IgD-negative memory B cell (primary cell): Measurements from ENCODE around the gene ADPRS. TPM values are rescaled to one million over a fixed set of nuclear protein-coding genes. Genes with fewer than 3 reads are reported as not detected.

Experiments
- H3K27ac Mint-ChIP-seq, 3 donors: one replicate each; pipeline ENCODE4 v1.8.0; 2020 to 2022; ENCODE audit warnings: mild to moderate bottlenecking in 3 of 3, mixed read lengths in 3 of 3, moderate library complexity in 1 of 3
- H3K27me3 Mint-ChIP-seq: one replicate; pipeline ENCODE4 v1.8.0; 2021; ENCODE audit warnings: mixed read lengths
- H3K36me3 Mint-ChIP-seq: one replicate; pipeline ENCODE4 v1.8.0; 2020; ENCODE audit warnings: mild to moderate bottlenecking, mixed read lengths
- H3K4me1 Mint-ChIP-seq, 3 donors: one replicate each; pipeline ENCODE4 v1.8.0; 2020 to 2022; ENCODE audit warnings: mixed read lengths in 3 of 3, mild to moderate bottlenecking in 1 of 3
- H3K4me3 Mint-ChIP-seq, 4 donors: one replicate each; pipeline ENCODE4 v1.8.0; 2020 to 2022; ENCODE audit warnings: mild to moderate bottlenecking in 4 of 4, mixed read lengths in 4 of 4, moderate library complexity in 3 of 4
- H3K9me3 Mint-ChIP-seq, 3 donors: one replicate each; pipeline ENCODE4 v1.8.0; 2020 to 2021; ENCODE audit warnings: mixed read lengths in 3 of 3, mild to moderate bottlenecking in 1 of 3
- polyA plus RNA-seq: library from polyadenylated mRNA; unstranded; fragments of 300-500 nt; fragmentation: Illumina TruSeq; gene quantifications from one replicate; pipeline ENCODE4 v1.2.3, GENCODE V29; 2021

ADPRS gene
- polyA plus RNA-seq, 1 donor from 2014 or later = 29.7 TPM

GRCh38 chr1:36128126-36128904 lies 39.6 kb downstream of the ADPRS start:
- Mint-ChIP-seq H3K27ac (no peak overlapping the region), H3K9me3 (no peaks in the 10 kb centered on the region), H3K4me3 (no peak overlapping the region), H3K4me1 (peaks cover 4 to 7% (median 4%) of the 10 kb centered on the region in 3 donors), H3K36me3 (no peaks in the 10 kb centered on the region), H3K27me3 (peaks cover 12% of the 10 kb centered on the region)

GRCh38 chr1:36128905-36129206 lies 40.2 kb downstream of the ADPRS start:
- no peak overlapping the region for H3K4me3 Mint-ChIP-seq
- H3K27me3 Mint-ChIP-seq = peaks cover 10% of the 10 kb centered on the region
- H3K9me3 Mint-ChIP-seq = no peaks in the 10 kb centered on the region
- no peaks in the 10 kb centered on the region for H3K36me3 Mint-ChIP-seq
- no peak overlapping the region for H3K27ac Mint-ChIP-seq
- H3K4me1 Mint-ChIP-seq = peaks cover 0 to 3% (median 0%) of the 10 kb centered on the region in 3 donors

GRCh38 chr1:36132029-36132428 lies 43.3 kb downstream of the ADPRS start:
- no peaks in the 10 kb centered on the region for H3K36me3 Mint-ChIP-seq
- H3K27ac Mint-ChIP-seq = no peak overlapping the region
- no peaks in the 10 kb centered on the region for H3K27me3 Mint-ChIP-seq
- no peak overlapping the region for H3K4me3 Mint-ChIP-seq
- H3K4me1 Mint-ChIP-seq = no peaks in the 10 kb centered on the region
- H3K9me3 Mint-ChIP-seq = no peaks in the 10 kb centered on the region

GRCh38 chr1:36133484-36133883 lies 44.8 kb downstream of the ADPRS start:
- Mint-ChIP-seq H3K4me1 (no peaks in the 10 kb centered on the region), H3K36me3 (no peaks in the 10 kb centered on the region), H3K27me3 (no peaks in the 10 kb centered on the region), H3K27ac (no peak overlapping the region), H3K4me3 (no peak overlapping the region), H3K9me3 (no peaks in the 10 kb centered on the region)

- H3K36me3 Mint-ChIP-seq = no peaks in the 10 kb centered on the region
- no peaks in the 10 kb centered on the region for H3K27me3 Mint-ChIP-seq
- no peaks in the 10 kb centered on the region for H3K9me3 Mint-ChIP-seq
- no peaks in the 10 kb centered on the region for H3K4me1 Mint-ChIP-seq
- no peak overlapping the region for H3K4me3 Mint-ChIP-seq
- H3K27ac Mint-ChIP-seq = no peak overlapping the region
These were observed 45.3 kb downstream of the ADPRS start for GRCh38 chr1:36134031-36134430.

- Mint-ChIP-seq H3K36me3 (no peaks in the 10 kb centered on the region), H3K27me3 (no peaks in the 10 kb centered on the region), H3K4me3 (no peak overlapping the region), H3K9me3 (no peaks in the 10 kb centered on the region), H3K4me1 (no peaks in the 10 kb centered on the region), H3K27ac (no peak overlapping the region)
These were observed 46.0 kb downstream of the ADPRS start for GRCh38 chr1:36134505-36135329.

- Mint-ChIP-seq H3K9me3 (no peaks in the 10 kb centered on the region), H3K27ac (no peak overlapping the region), H3K36me3 (no peaks in the 10 kb centered on the region), H3K4me3 (peak overlapping the region in 1 of 4 donors; percentile 59), H3K4me1 (no peaks in the 10 kb centered on the region), H3K27me3 (no peaks in the 10 kb centered on the region)
These were observed 46.6 kb downstream of the ADPRS start for GRCh38 chr1:36135330-36135667.

GRCh38 chr1:36135796-36136195 lies 47.1 kb downstream of the ADPRS start:
- peak overlapping the region in 1 of 4 donors; percentile 59 for H3K4me3 Mint-ChIP-seq
- H3K9me3 Mint-ChIP-seq = no peaks in the 10 kb centered on the region
- H3K27ac Mint-ChIP-seq = peak overlapping the region in 1 of 3 donors; percentile 47
- no peaks in the 10 kb centered on the region for H3K27me3 Mint-ChIP-seq
- H3K36me3 Mint-ChIP-seq = no peaks in the 10 kb centered on the region
- peaks cover 0 to 2% (median 0%) of the 10 kb centered on the region in 3 donors for H3K4me1 Mint-ChIP-seq

- H3K27ac Mint-ChIP-seq = peak overlapping the region in 1 of 3 donors; percentile 47
- no peaks in the 10 kb centered on the region for H3K9me3 Mint-ChIP-seq
- H3K4me3 Mint-ChIP-seq = no peak overlapping the region
- H3K27me3 Mint-ChIP-seq = no peaks in the 10 kb centered on the region
- H3K4me1 Mint-ChIP-seq = peaks cover 0 to 6% (median 5%) of the 10 kb centered on the region in 3 donors
- no peaks in the 10 kb centered on the region for H3K36me3 Mint-ChIP-seq
These were observed 47.8 kb downstream of the ADPRS start for GRCh38 chr1:36136535-36136934.

GRCh38 chr1:36137226-36137625 lies 48.5 kb downstream of the ADPRS start:
- H3K4me1 Mint-ChIP-seq = peaks cover 5 to 10% (median 9%) of the 10 kb centered on the region in 3 donors
- no peaks in the 10 kb centered on the region for H3K9me3 Mint-ChIP-seq
- H3K27me3 Mint-ChIP-seq = no peaks in the 10 kb centered on the region
- H3K4me3 Mint-ChIP-seq = no peak overlapping the region
- H3K27ac Mint-ChIP-seq = no peak overlapping the region
- no peaks in the 10 kb centered on the region for H3K36me3 Mint-ChIP-seq

- Mint-ChIP-seq H3K36me3 (no peaks in the 10 kb centered on the region), H3K4me1 (peaks cover 8 to 11% (median 9%) of the 10 kb centered on the region in 3 donors), H3K9me3 (no peaks in the 10 kb centered on the region), H3K4me3 (no peak overlapping the region), H3K27me3 (no peaks in the 10 kb centered on the region), H3K27ac (no peak overlapping the region)
These were observed 49.1 kb downstream of the ADPRS start for GRCh38 chr1:36137776-36138175.

GRCh38 chr1:36139521-36139920 lies 50.8 kb downstream of the ADPRS start:
- H3K36me3 Mint-ChIP-seq = peaks cover 4% of the 10 kb centered on the region
- no peak overlapping the region for H3K4me3 Mint-ChIP-seq
- no peak overlapping the region for H3K27ac Mint-ChIP-seq
- no peaks in the 10 kb centered on the region for H3K9me3 Mint-ChIP-seq
- H3K4me1 Mint-ChIP-seq = peaks cover 15 to 21% (median 18%) of the 10 kb centered on the region in 3 donors
- H3K27me3 Mint-ChIP-seq = no peaks in the 10 kb centered on the region

- H3K4me3 Mint-ChIP-seq = no peak overlapping the region
- H3K27me3 Mint-ChIP-seq = no peaks in the 10 kb centered on the region
- H3K27ac Mint-ChIP-seq = no peak overlapping the region
- H3K36me3 Mint-ChIP-seq = peaks cover 4% of the 10 kb centered on the region
- H3K9me3 Mint-ChIP-seq = no peaks in the 10 kb centered on the region
- H3K4me1 Mint-ChIP-seq = peaks cover 17 to 24% (median 18%) of the 10 kb centered on the region in 3 donors
These were observed 53.4 kb downstream of the ADPRS start for GRCh38 chr1:36142121-36142520.

- H3K4me1 Mint-ChIP-seq = peaks cover 23 to 30% (median 25%) of the 10 kb centered on the region in 3 donors
- H3K4me3 Mint-ChIP-seq = peak overlapping the region in 2 of 4 donors; percentile 15 to 53
- no peaks in the 10 kb centered on the region for H3K27me3 Mint-ChIP-seq
- peaks cover 4% of the 10 kb centered on the region for H3K36me3 Mint-ChIP-seq
- peak overlapping the region in 1 of 3 donors; percentile 67 for H3K27ac Mint-ChIP-seq
- H3K9me3 Mint-ChIP-seq = no peaks in the 10 kb centered on the region
These were observed 54.7 kb downstream of the ADPRS start for GRCh38 chr1:36143424-36143823.
